ENCODE measurements around the gene TFIP11.

The TFIP11 gene

DNA sequence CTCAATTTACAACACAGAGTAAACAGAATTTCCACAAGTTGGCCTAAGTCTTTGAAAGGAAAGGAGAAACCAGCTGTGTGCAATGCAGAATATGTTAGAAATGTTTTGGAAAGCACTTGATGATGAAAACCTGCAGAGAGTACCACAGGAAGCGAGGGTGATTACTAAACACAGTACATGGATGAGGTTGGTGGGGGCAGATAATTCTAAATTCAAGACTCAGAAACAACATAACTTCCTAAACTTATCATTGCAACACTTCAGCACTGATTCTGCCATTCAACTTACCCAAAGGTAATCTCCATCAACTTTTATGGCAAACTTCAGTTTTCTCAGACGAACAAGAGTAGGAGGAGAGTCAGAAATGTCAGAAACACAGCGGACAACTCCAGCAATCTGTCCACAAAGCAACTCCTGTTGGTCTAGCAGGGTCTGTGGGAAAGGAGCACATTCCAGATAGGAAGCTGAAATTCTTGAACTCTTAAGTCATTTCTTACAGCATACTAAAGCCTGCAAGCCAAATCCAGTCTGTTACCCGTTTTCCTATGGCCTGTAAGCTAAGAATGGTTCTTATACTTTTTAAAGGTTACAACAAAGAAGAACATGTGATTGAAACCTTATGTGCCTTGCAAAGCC, 35.5 kb downstream of the TFIP11 start:
- no peak for DNase-seq

- DNase-seq: no peak
These were observed 37.6 kb downstream of the TFIP11 start for GRCh38 chr22:26474682-26475081.

GRCh38 chr22:26471522-26471921, 40.8 kb downstream of the TFIP11 start:
- no peak for DNase-seq

DNA sequence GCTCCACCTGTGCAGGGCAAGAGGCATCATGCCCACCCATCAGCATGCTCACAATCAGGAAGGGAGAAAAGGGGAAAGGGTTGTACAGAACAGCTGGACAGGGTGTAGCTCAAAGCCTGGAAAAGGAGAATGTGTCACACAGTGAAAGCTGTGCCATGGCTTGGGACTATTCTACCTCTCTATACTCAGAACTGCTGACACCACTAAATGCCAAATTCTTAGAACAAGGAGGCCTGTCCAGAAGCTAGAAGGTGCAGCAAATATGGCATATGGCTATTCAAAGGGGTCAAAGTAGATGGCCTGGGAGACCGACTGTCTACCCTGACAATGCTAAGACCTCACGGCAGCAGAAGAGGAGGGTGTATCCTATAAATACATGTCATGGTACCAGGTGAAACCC, 41.5 kb downstream of the TFIP11 start:
- no peak for DNase-seq

DNA sequence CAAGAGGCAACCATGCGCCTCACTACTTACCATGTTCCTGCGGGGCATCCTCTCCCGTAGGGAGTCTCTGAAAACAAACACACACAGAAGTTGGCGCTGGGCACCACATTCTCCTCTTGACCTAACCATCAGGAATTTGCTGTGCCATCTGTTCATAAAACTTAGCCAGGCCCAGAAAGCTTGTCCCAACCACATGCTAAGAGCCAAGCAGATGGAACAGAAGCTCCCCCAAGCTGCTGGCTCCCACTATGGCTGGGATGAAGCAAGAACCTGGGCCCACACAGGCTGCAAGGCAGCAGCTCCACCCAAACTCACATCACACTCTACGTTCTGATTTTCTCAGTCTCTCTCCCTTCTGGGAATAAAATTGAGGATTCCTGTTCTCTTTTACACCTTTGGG, 46.1 kb downstream of the TFIP11 start:
- DNase-seq: peak; percentile 82

GRCh38 chr22:26464312-26464711, 48.0 kb downstream of the TFIP11 start:
- no peak for DNase-seq

- DNase-seq: no peak
These were observed 48.6 kb downstream of the TFIP11 start for GRCh38 chr22:26463688-26464087.

GRCh38 chr22:26463101-26463661, 49.1 kb downstream of the TFIP11 start:
- DNase-seq: no peak

DNA sequence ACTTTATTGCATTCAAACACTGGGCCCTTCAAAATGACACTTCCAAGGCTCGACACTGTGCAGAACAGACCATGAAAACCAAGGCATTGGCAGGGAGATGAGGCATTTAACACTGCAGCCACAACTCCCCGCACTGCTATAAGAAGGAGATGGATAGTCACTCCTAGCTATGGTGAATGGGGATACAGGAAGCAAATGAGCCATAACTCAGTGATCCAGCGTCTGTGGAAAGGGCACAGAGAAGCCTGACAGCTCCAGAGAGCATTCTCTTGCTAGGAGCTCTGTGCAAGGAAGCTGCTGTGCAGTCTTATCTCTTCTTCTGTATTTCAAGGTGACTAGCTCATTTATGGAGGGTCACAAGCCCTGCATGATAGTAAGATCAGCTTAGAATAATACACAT, 49.6 kb downstream of the TFIP11 start:
- no peak for DNase-seq

- DNase-seq: no peak
These were observed 50.2 kb downstream of the TFIP11 start for GRCh38 chr22:26462051-26462450.

DNA sequence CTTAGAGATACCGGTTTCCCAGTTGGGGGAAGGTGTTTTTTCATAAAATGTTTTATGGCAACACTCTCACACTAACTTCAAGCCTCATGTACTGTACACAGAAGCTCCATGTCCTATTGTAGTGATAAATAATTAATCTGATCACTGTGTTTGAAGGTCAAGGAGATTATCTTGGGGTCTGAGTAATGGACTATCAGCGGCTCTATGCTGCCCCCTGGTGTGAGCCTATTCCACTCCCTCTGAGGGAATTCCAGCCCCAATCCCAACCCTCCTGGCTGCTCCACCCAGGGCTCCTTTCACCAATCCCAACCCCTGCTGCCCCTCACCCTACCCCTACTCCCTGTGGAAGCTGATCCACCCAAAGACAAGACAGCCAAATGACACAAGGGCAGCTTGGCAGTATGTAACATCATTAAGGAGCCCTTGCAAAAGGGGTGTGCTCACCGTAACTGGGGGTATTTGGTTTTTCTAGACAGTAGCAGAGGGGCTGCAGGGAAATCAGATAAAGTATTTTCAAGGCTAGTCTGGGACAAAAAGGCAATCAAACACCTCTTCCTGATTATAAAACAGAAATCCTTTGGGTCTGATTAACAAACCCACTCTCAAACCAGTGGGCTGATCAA, 51.0 kb downstream of the TFIP11 start:
- DNase-seq: peak; percentile 59

DNA sequence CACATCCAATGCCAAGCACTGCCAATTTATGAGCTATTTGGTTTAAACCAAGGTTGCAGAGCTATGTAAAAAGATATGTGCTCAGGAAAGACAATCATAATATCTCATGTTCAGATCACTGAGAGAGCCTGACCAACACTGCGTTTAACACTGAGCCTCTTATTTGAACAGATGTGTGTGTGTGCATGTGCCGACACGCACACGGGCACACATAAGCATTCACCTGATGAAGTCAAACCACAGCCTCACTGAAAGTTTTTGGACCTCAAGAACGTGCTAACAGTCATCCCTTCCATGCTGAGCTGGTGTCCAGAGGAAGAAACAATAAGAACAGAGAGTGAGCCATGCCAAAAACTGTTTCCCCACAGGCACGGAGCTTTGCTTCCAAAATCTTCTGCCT, 52.1 kb downstream of the TFIP11 start:
- no peak for DNase-seq

- DNase-seq: no peak
These were observed 54.5 kb downstream of the TFIP11 start for GRCh38 chr22:26457661-26458272.

DNA sequence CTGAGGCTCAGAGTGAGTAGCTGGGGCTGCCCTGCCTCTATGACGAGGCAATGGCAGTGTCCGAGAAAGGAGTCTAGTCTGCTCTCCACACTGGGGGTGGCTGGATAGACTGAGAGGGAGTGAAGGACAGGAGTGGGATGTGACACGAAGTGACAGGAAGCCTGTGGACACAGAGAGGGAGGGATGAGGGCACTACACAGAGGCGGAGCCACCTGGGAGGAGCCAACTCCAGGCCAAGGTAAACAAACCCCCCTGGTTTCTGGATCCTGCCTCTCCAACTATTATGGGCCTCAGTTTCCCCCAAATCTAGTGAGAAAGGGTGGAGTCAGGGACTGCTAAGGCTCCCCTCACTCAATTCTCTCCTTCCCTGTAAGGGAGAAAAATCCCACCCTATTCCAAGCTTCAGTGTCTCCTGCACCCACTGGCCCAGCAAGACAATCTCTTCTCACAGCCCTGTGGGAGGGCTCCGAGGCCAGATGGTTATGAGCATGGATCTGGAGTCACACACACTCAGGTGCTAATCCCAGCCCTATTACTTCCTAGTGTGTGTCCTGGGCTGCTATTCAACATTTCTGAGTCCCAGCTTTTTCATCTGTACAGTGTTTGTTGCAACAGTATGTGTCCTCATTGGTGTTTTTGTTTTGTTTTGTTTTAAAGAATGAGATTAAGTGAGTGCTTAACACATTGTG, 58.3 kb downstream of the TFIP11 start:
- DNase-seq: no peak

DNA sequence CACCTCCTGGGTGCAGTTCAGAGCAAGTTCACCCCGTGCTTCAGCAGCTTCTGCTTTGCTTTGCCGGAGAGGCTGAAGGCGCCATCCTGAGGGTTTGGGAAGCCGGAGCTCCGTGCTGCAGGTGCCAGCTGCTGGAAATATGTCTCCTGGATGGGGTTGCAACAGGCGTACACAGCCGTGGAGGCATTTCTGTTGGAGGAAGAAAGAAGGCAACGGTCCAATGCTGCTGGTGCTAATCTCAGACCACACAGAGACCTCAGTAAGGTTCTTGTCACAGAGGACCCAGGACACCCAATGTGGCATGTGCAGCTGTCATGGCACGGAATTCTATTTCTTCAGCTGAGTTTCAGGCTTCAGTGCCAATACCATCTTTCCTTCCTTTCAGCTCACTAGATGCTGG, 59.1 kb downstream of the TFIP11 start:
- DNase-seq: no peak

- DNase-seq: no peak
These were observed 59.8 kb downstream of the TFIP11 start for GRCh38 chr22:26452236-26453016.

DNA sequence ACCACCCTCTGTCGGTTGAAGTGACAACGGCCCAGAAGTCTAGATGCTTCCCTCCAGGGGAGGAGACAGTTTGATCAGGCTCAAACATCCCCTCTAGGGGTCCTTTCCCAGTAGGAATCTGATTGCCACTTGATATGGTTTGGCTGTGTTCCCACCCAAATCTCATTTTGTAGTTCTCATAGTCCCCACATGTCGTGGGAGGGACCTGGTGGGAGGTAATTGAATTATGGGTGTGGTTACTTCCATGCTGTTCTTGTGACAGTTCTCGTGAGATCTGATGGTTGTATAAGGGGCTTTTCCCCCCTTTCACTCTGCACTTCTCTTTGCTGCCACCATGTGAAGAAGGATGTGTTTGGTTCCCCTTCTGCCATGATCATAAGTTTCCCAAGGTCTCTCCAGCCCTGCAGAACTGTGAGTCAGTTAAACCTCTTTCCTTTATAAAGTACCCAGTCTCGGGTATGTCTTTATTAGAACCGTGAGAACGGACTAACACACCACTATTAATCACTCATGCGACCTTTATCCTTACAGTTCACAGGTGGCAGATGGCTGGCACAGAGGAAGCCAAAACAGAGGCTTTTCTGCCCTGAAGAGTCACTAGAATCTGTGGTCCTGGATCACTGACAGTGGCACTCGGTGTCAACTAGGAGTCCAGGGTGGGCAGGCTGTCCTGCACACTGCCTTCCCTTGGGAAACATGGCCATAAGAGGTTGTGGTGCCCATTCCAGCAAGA, 61.7 kb downstream of the TFIP11 start:
- peak; percentile 44 for DNase-seq

DNA sequence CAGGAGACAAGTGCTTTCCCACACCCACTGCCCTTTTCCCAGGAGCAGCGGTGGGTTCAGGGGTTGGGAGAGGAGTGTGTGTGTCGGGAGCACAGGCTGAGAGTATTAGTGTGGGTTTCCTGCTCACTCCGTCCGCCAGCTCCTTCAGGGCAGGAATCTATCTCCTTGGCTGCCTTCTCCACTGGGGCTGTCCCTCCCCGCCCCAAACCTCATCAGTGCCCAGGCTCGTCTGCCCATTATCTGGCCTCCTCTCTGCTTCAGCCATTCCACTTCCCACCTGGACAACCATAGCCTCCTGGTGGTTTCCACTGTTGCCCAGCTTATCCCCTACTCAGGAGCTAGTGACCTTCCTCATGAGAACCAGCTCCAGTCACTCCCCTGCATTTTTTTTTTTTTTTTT, 63.3 kb downstream of the TFIP11 start:
- DNase-seq: no peak

DNA sequence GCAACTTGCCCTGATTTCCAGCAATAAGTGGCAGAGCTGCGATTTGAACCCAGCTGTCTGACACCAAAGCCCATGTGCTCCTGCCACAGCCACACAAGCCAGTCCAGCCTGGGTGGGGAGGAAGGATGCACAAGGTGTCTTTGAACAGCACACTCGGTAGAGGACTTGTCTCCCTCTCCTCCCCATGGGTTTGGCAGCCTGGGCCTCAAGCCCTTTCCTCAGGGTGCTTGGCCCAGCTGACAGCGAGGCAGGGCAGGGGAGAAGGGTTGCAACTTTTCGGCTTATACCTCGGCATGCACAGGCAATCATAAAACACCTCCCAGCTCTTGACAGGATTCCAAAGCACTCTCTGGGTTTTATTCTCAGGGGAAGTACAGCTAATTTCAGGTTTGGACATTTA, 63.9 kb downstream of the TFIP11 start:
- DNase-seq: no peak

DNA sequence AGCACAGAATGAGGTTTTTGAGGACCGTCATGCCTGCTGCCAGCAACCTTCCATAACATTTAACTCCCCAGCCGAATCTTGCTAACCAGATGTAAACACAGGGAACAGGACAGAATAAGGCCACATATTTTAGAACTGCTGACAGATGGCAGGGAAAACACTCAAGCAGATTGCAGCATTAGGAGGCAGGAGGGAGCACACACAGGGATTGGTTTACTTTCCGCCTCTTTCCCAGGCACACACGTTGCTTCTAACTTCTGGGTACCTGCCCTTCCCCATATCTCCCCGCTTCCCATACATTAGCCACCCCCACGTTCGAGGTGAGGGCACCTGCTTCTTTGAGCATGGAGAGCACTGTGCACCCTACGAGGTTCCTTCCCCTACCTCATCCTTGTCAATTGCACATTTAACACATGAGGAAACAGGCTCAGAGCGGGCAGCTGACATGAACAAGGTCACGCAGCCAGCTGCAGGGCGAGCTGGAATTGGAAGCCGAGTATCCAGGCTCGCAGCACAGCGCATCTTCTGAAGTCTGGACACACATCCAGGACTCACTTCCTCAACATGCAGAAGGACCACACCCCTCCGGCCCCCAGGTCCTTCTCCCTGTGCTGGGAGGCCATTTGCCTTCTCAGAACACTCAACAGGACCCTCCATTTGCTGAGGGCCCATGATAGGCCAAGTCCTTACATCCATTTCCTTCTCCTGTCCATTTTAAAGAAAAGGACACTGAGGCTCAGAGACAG, 64.5 kb downstream of the TFIP11 start:
- DNase-seq: peak; percentile 71

- no peak for DNase-seq
These were observed 65.3 kb downstream of the TFIP11 start for GRCh38 chr22:26446808-26447515.
